ENCODE results near the gene SMPD2.

The SMPD2 gene

GRCh38 chr6:109461733-109462526 lies 21.4 kb downstream of the SMPD2 start:
- DNase-seq: no peak

GRCh38 chr6:109465772-109466171 lies 25.2 kb downstream of the SMPD2 start:
- DNase-seq: no peak

- DNase-seq: no peak
Observed at GRCh38 chr6:109466212-109466923, 25.8 kb downstream of the SMPD2 start.

- no peak for DNase-seq
Observed at GRCh38 chr6:109467696-109468095, 27.2 kb downstream of the SMPD2 start.

GRCh38 chr6:109469591-109470189 lies 29.2 kb downstream of the SMPD2 start:
- DNase-seq: no peak

- no peak for DNase-seq
Observed at GRCh38 chr6:109471105-109471810, 30.7 kb downstream of the SMPD2 start.

GRCh38 chr6:109472132-109472995 lies 31.8 kb downstream of the SMPD2 start:
- DNase-seq: no peak

GRCh38 chr6:109473120-109473519 lies 32.6 kb downstream of the SMPD2 start:
- no peak for DNase-seq

GRCh38 chr6:109474995-109475394 lies 34.5 kb downstream of the SMPD2 start:
- no peak for DNase-seq

- DNase-seq: no peak
Observed at GRCh38 chr6:109475625-109476024, 35.1 kb downstream of the SMPD2 start.

- DNase-seq: no peak
Observed at GRCh38 chr6:109477184-109477583, 36.7 kb downstream of the SMPD2 start.

GRCh38 chr6:109477725-109478124 lies 37.2 kb downstream of the SMPD2 start:
- DNase-seq: no peak

- no peak for DNase-seq
Observed at GRCh38 chr6:109478222-109478805, 37.8 kb downstream of the SMPD2 start.

GRCh38 chr6:109478841-109479624 lies 38.5 kb downstream of the SMPD2 start:
- DNase-seq: no peak

GRCh38 chr6:109480993-109481480 lies 40.5 kb downstream of the SMPD2 start:
- no peak for DNase-seq

- DNase-seq: peak; percentile 76 to 81
Observed at GRCh38 chr6:109482905-109483734, 42.6 kb downstream of the SMPD2 start, which contains the start of gene ZBTB24. Gene ZBTB24, minus strand, starts transcription at chr6:109483219. Its CDS starts 1,193 bp downstream, at chr6:109482026.

GRCh38 chr6:109483735-109484057 lies 43.2 kb downstream of the SMPD2 start:
- DNase-seq: no peak

- DNase-seq: no peak
Observed at GRCh38 chr6:109484122-109484521, 43.6 kb downstream of the SMPD2 start.

- no peak for DNase-seq
Observed at GRCh38 chr6:109485266-109485935, 44.9 kb downstream of the SMPD2 start.

Data from bone marrow (tissue), 2 donors.